Measurements from ENCODE around the gene CDK9. TPM values are rescaled to one million over a fixed set of nuclear protein-coding genes. Genes with fewer than 3 reads are reported as not detected.
A peak's percentile ranks its signal among the peaks of the same experiment; 100 is the strongest.

Gene CDK9
- total RNA-seq, 1 donor from 2014 or later: 100 TPM

DNA sequence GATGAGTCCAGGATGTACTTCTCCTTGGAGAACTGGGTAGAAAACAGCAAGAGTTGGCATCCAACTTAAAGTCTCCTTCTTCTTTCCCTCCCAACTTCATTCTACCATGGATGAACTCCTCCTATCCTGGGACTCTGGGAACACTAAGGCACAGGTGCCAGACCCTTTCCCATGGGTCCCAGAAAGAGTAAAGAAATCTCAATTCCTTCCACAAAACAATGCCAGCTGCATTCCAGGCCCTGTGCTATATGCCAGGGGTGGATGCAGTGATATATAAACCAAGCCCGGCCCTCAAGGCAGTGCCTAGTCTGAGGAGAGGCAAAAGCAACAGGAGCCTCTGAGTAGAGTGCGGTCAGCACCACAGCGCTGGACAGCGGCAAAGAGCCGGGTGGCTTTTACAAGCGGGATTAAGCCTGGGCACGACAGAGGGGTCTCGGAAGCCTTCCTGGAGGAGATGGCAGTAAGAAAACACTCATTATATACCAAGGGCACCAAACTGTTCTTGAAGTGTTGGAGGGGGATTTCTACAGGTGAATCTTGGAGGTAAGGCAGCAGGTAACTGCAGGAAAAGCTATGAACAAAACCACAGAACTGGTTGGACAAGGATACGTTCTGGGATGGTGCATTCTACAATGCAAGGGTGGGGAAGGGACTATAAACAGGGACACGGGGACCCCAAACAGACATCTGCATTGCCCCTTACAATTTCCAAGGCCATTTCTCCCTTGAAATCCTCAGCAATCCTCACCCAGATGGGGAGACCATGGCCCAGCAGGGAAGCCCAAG lies 34.4 kb upstream of the CDK9 start:
- Mint-ChIP-seq H3K4me1 (ENCODE audit: low read depth) (no peaks in the 10 kb centered on the region), H3K27me3 (peaks cover 48% of the 10 kb centered on the region), H3K9me3 (ENCODE audit: low read depth) (no peaks in the 10 kb centered on the region), H3K4me3 (ENCODE audit: low read depth) (no peak overlapping the region), H3K36me3 (ENCODE audit: insufficient read depth) (no peaks in the 10 kb centered on the region), H3K27ac (no peak overlapping the region)
- DNase-seq (ENCODE audit: low spot score, unreplicated experiment): peak; percentile 58
- TF ChIP-seq, protein P1, sequence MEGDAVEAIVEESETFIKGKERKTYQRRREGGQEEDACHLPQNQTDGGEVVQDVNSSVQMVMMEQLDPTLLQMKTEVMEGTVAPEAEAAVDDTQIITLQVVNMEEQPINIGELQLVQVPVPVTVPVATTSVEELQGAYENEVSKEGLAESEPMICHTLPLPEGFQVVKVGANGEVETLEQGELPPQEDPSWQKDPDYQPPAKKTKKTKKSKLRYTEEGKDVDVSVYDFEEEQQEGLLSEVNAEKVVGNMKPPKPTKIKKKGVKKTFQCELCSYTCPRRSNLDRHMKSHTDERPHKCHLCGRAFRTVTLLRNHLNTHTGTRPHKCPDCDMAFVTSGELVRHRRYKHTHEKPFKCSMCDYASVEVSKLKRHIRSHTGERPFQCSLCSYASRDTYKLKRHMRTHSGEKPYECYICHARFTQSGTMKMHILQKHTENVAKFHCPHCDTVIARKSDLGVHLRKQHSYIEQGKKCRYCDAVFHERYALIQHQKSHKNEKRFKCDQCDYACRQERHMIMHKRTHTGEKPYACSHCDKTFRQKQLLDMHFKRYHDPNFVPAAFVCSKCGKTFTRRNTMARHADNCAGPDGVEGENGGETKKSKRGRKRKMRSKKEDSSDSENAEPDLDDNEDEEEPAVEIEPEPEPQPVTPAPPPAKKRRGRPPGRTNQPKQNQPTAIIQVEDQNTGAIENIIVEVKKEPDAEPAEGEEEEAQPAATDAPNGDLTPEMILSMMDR (IDR thresholded peaks at IDR 0.05; ENCODE audit: unreplicated experiment): no peak

DNA sequence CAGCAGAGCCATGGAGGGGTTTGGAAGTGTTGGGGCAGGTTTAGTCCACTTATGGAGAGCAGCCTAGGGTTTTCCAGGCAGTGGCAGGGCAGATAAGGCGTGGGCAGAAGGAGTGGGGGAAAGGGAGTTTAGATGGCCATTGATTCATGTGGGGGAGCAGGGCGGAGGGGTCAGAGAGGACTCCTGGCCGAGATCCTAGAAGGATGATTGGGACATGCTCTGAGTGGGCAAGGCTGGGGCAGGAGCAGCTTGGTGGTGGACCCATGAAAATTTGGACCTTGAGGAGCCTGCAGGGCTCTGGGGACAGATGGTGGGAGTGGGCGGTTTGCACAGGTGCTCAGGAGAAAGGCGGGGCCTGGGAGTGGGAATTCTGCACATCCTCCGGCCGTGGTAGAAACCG lies 32.7 kb upstream of the CDK9 start:
- no peaks in the 10 kb centered on the region for H3K36me3 Mint-ChIP-seq (ENCODE audit: insufficient read depth)
- H3K4me3 Mint-ChIP-seq (ENCODE audit: low read depth): no peak overlapping the region
- no peak overlapping the region for H3K27ac Mint-ChIP-seq
- no peaks in the 10 kb centered on the region for H3K9me3 Mint-ChIP-seq (ENCODE audit: low read depth)
- TF ChIP-seq, protein P1 (IDR thresholded peaks at IDR 0.05; ENCODE audit: unreplicated experiment): no peak
- H3K4me1 Mint-ChIP-seq (ENCODE audit: low read depth): no peaks in the 10 kb centered on the region
- H3K27me3 Mint-ChIP-seq: peaks cover 45% of the 10 kb centered on the region
- no peak for DNase-seq (ENCODE audit: low spot score, unreplicated experiment)

DNA sequence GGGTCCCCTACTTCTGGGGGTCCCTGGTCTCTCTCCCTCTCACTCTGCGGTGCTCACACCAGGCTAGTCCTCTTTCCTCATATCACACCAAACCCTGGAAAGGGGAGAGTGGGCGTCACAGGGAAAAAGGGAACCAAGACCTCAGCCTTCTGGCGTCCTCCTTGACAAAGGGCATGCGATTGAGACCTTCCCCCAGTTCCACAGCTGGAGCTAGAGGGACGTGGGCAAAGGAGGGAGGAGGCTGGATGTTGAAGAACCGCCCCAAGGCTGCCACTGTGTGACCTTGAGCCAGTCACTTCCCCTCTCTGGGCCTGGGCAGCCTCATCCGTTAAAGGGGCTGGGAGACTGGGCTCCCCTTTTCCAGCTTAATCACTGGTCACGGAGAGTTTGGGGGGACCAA lies 32.2 kb upstream of the CDK9 start:
- Mint-ChIP-seq H3K27me3 (peaks cover 49% of the 10 kb centered on the region), H3K4me3 (ENCODE audit: low read depth) (no peak overlapping the region)

DNA sequence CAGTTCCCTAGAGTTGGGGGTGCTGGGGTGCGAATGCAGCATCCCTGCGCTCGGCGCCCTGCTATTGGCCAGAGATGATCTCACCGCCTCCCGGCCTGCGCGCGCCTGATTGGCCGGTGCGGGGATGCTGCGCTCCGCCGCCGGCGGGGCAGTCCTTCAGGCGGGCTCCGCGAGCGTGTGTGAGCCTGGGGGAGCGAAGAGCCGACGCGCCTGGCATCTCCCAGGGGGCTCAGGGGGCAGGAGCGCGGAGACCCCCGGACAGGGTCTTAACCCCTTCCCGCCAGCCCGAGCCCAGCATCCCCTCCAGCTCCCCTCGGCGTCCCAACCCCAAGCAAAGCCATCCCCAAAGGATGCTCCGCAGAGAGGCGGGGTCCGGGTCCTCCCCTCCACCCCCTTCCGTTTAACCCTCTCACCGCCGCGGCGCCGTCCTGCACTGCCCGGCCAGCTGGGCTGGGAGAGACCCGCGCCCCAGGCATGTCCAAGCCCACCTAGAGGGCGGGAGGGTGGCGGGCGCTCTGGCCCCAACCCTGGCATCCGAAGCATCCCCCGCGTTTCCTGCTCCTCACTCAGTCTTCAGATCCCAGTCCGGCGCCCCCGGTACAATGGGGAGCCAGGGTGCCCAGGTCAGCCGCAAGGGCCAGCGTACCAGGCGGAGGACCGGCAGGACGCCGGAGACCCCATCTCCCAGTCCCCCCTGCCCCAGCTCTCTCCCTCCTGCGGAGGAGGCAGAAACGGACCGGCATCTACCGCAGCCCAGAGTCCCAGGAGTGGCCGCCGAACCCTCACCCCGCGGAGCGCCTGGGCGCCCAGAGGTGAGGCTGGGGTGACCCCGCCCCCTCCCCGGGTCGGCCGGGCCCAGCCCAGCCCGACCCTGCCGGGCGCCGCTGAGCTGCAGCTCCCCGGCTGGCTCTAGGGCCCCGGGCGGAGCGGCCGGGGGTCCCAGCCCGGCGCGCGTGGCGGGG lies 31.5 kb upstream of the CDK9 start:
- H3K27ac Mint-ChIP-seq: no peak overlapping the region
- H3K9me3 Mint-ChIP-seq (ENCODE audit: low read depth): no peaks in the 10 kb centered on the region
- peak overlapping the region; percentile 37 for H3K4me3 Mint-ChIP-seq (ENCODE audit: low read depth)
- H3K27me3 Mint-ChIP-seq: peaks cover 52% of the 10 kb centered on the region
- no peaks in the 10 kb centered on the region for H3K4me1 Mint-ChIP-seq (ENCODE audit: low read depth)
- DNase-seq (ENCODE audit: low spot score, unreplicated experiment): no peak
- H3K36me3 Mint-ChIP-seq (ENCODE audit: insufficient read depth): no peaks in the 10 kb centered on the region
- TF ChIP-seq, protein P1 (IDR thresholded peaks at IDR 0.05; ENCODE audit: unreplicated experiment): no peak

More for the DNA sequence above, 32.2 kb upstream of the CDK9 start:
- TF ChIP-seq, protein P1 (IDR thresholded peaks at IDR 0.05; ENCODE audit: unreplicated experiment): no peak
- no peaks in the 10 kb centered on the region for H3K9me3 Mint-ChIP-seq (ENCODE audit: low read depth)
- H3K4me1 Mint-ChIP-seq (ENCODE audit: low read depth): no peaks in the 10 kb centered on the region
- H3K36me3 Mint-ChIP-seq (ENCODE audit: insufficient read depth): no peaks in the 10 kb centered on the region
- H3K27ac Mint-ChIP-seq: no peak overlapping the region
- DNase-seq (ENCODE audit: low spot score, unreplicated experiment): no peak
